Adrenal gland (tissue), 5 donors: ENCODE results near the gene CRELD1.

Experiments used
- CTCF ChIP-seq, 6 experiments: fragments of 450-650 bp in 4 of 6; fragments of 200-600 bp in 2 of 6; sonication (generic) in 1 of 6; IDR thresholded peaks; 1 replicate in 5 of 6; 2 replicates in 1 of 6; pipeline versions ENCODE4 v1.5.1 to v1.8.0; 2016 to 2021; ENCODE audit warnings: antibody characterized with exemption in 6 of 6, mild to moderate bottlenecking in 2 of 6, moderate library complexity in 1 of 6
- POLR2A ChIP-seq, 2 donors: fragments of 450-650 bp; IDR thresholded peaks; one replicate each; pipeline ENCODE4 v1.6.1; 2017; ENCODE audit warnings: antibody characterized with exemption in 2 of 2, mild to moderate bottlenecking in 2 of 2, moderate library complexity in 1 of 2
- donor health status: DM: no; HTN: no; CAD: no.

GRCh38 chr3:9940746-9941145, 7.1 kb downstream of the CRELD1 start:
- TF ChIP-seq CTCF (IDR thresholded peaks at IDR 0.05), result no peak
- TF ChIP-seq POLR2A (IDR thresholded peaks at IDR 0.05), result no peak
